PC-3 (cell line): Measurements from ENCODE around the gene CASKIN2. TPM values are rescaled to one million over a fixed set of nuclear protein-coding genes. Genes with fewer than 3 reads are reported as not detected.

Experiments
- ATAC-seq: fragments of 200-7000 bp; cut with Tn5 transposase; 2 replicates; pipeline ENCODE4 v1.9.1; 2020; ENCODE audit warnings: mild to moderate bottlenecking, moderate library complexity
- BruUV-seq: library from RNA; stranded (reverse); fragments of 400-500 nt; replicated peaks from 2 replicates; lab custom pipeline; 2021; lab: Mats Ljungman, UMichigan
- CTCF ChIA-PET: fragments of 300-600 bp; sonication (Branson Sonifier 250); formaldehyde crosslinking; loops from one replicate; lab custom pipeline; 2022; ENCODE audit warnings: antibody characterized with exemption; lab: Charles Lee
- POLR2A ChIA-PET: fragments of 300-600 bp; sonication (Branson Sonifier 250); formaldehyde crosslinking; loops from one replicate; lab custom pipeline; 2022; ENCODE audit warnings: antibody characterized with exemption; ENCODE audit not compliant: unreplicated experiment; lab: Charles Lee
- DNase-seq: peaks from one replicate; pipeline ENCODE4 v3.0.0-alpha.2; 2015
- H2AFZ ChIP-seq: fragments of 300-600 bp; sonication (generic); 2 replicates; pipeline ENCODE4 v1.6.0; 2016; ENCODE audit warnings: antibody characterized with exemption, low read length
- H3F3A ChIP-seq: fragments of 300-600 bp; sonication (generic); one replicate; pipeline ENCODE4 v1.6.0; 2017; ENCODE audit warnings: antibody characterized with exemption, low read length, control low read depth, mild to moderate bottlenecking; ENCODE audit not compliant: unreplicated experiment
- H3K27ac ChIP-seq: fragments of 300-600 bp; sonication (generic); 2 replicates; pipeline ENCODE4 v1.5.1; 2016; ENCODE audit warnings: mild to moderate bottlenecking, low read length
- H3K27me3 ChIP-seq: fragments of 300-600 bp; sonication (generic); 2 replicates; pipeline ENCODE4 v1.6.1; 2016; ENCODE audit warnings: low read length, mixed read lengths
- H3K36me3 ChIP-seq: fragments of 300-600 bp; sonication (generic); 2 replicates; pipeline ENCODE4 v1.6.1; 2016; ENCODE audit warnings: low read depth, mixed run types, low read length, mixed read lengths
- H3K4me1 ChIP-seq: fragments of 300-600 bp; sonication (generic); 2 replicates; pipeline ENCODE4 v1.5.1; 2016; ENCODE audit warnings: low read length; ENCODE audit not compliant: insufficient read depth
- H3K4me2 ChIP-seq: fragments of 300-600 bp; sonication (generic); 2 replicates; pipeline ENCODE4 v1.6.0; 2016; ENCODE audit warnings: low read length
- H3K4me3 ChIP-seq: fragments of 300-600 bp; sonication (generic); 2 replicates; pipeline ENCODE4 v1.5.1; 2016; ENCODE audit warnings: mild to moderate bottlenecking, low read length, mixed read lengths
- H3K79me2 ChIP-seq: fragments of 300-600 bp; sonication (generic); 2 replicates; pipeline ENCODE4 v1.6.1; 2017; ENCODE audit warnings: low read length, mixed read lengths
- H3K9ac ChIP-seq: fragments of 300-600 bp; sonication (generic); 2 replicates; pipeline ENCODE4 v1.6.0; 2016; ENCODE audit warnings: mild to moderate bottlenecking, low read length
- H3K9me2 ChIP-seq: fragments of 300-600 bp; sonication (generic); replicated peaks from 2 replicates; pipeline ENCODE4 v1.6.1; 2016; ENCODE audit warnings: mixed run types, low read length, mixed read lengths
- H3K9me3 ChIP-seq: fragments of 300-600 bp; sonication (generic); 2 replicates; pipeline ENCODE4 v1.6.1; 2016; ENCODE audit warnings: low read length, mixed read lengths
- H4K20me1 ChIP-seq: fragments of 300-600 bp; sonication (generic); 2 replicates; pipeline ENCODE4 v1.6.1; 2016; ENCODE audit warnings: low read length, mixed read lengths
- CTCF ChIP-seq: fragments of 300-600 bp; sonication (generic); conservative IDR thresholded peaks from 2 replicates; pipeline ENCODE4 v1.5.1; 2017; ENCODE audit warnings: antibody characterized with exemption, low read depth, mild to moderate bottlenecking, low read length
- EZH2 ChIP-seq: fragments of 300-600 bp; sonication (generic); IDR thresholded peaks from one replicate; pipeline ENCODE4 v1.6.1; 2017; ENCODE audit warnings: antibody characterized with exemption, mild to moderate bottlenecking, low read length; ENCODE audit not compliant: unreplicated experiment
- EZH2phosphoT487 ChIP-seq: fragments of 300-600 bp; sonication (generic); IDR thresholded peaks from 2 replicates; pipeline ENCODE4 v1.6.1; 2018; ENCODE audit warnings: mild to moderate bottlenecking, antibody characterized with exemption, low read length, borderline replicate concordance
- intact Hi-C: fragments of 100-400 bp; cut with micrococcal nuclease; formaldehyde crosslinking; loops from 2 replicates; pipeline ENCODE4 v1.9.0; 2023
- total RNA-seq: library from RNA; depleted of rRNA; stranded (reverse); fragments of >200 nt; gene quantifications from 2 replicates; pipeline ENCODE4 v1.2.3, GENCODE V29; 2014

Gene CASKIN2
- total RNA-seq, 1 experiment from 2014 or later, result 22.0 TPM

- Histone ChIP-seq H3K9me3 (no peaks in the 10 kb centered on the region), H3K4me1 (no peaks in the 10 kb centered on the region), H3K4me3 (no peak overlapping the region), H3K9me2 (no peaks in the 10 kb centered on the region), H3K27ac (no peak overlapping the region), H3K79me2 (no peaks in the 10 kb centered on the region), H2AFZ (no peak overlapping the region), H3K36me3 (peaks cover 12% of the 10 kb centered on the region), H4K20me1 (no peaks in the 10 kb centered on the region), H3K9ac (no peak overlapping the region), H3K4me2 (no peak overlapping the region), H3K27me3 (no peaks in the 10 kb centered on the region), H3F3A (no peaks in the 10 kb centered on the region)
- ChIA-PET CTCF (no interaction called here), POLR2A (no interaction called here)
- TF ChIP-seq EZH2phosphoT487 (no peak), EZH2 (no peak), CTCF (no peak)
- DNase-seq, result no peak
- no peak for ATAC-seq
- BruUV-seq, result no TSS peak
- intact Hi-C loops, result no loop called here
Measured at GRCh38 chr17:75489511-75489955, 25.8 kb downstream of the CASKIN2 start.

GRCh38 chr17:75488693-75489510 is 26.4 kb downstream of the CASKIN2 start:
- H3K4me2 ChIP-seq, result no peak overlapping the region
- H3F3A ChIP-seq, result no peaks in the 10 kb centered on the region
- no peaks in the 10 kb centered on the region for H3K9me3 ChIP-seq
- no peak overlapping the region for H2AFZ ChIP-seq
- H3K27me3 ChIP-seq, result no peaks in the 10 kb centered on the region
- no peak overlapping the region for H3K9ac ChIP-seq
- POLR2A ChIA-PET, result no interaction called here
- H4K20me1 ChIP-seq, result no peaks in the 10 kb centered on the region
- BruUV-seq, result no TSS peak
- H3K79me2 ChIP-seq, result no peaks in the 10 kb centered on the region
- no peak overlapping the region for H3K27ac ChIP-seq
- no peak overlapping the region for H3K4me3 ChIP-seq
- no peak for TF ChIP-seq CTCF
- no peak for TF ChIP-seq EZH2phosphoT487
- TF ChIP-seq EZH2, result no peak
- no peaks in the 10 kb centered on the region for H3K9me2 ChIP-seq
- peaks cover 12% of the 10 kb centered on the region for H3K36me3 ChIP-seq
- DNase-seq, result no peak
- CTCF ChIA-PET, result no interaction called here
- ATAC-seq, result no peak
- intact Hi-C loops, result no loop called here
- no peaks in the 10 kb centered on the region for H3K4me1 ChIP-seq
